K562 (cell line): Measurements from ENCODE around the gene PDZRN3. TPM values are rescaled to one million over a fixed set of nuclear protein-coding genes. Genes with fewer than 3 reads are reported as not detected.

Experiments
- ATAC-seq: fragments of 200-7000 bp; cut with Tn5 transposase; 3 replicates; pipeline ENCODE4 v1.9.1; 2020; ENCODE audit warnings: moderate library complexity
- BruUV-seq: library from RNA; stranded (reverse); fragments of 400-500 nt; replicated peaks from 2 replicates; lab custom pipeline; 2021; lab: Mats Ljungman, UMichigan
- CTCF ChIA-PET: fragments of 300-600 bp; formaldehyde crosslinking; extraction: SDS; loops from one replicate; lab custom pipeline; 2021; ENCODE audit warnings: low intra/inter-chr PET ratio; lab: Yijun Ruan, JAX
- POLR2A ChIA-PET: fragments of 300-600, 350-650 bp; sonication (Branson Sonifier 250); formaldehyde crosslinking; extraction: SDS; loops from one replicate; lab custom pipeline; 2021; ENCODE audit warnings: antibody characterized with exemption, inconsistent platforms; lab: Yijun Ruan, JAX
- DNase-seq, 4 experiments: peaks; one replicate each; pipeline versions ENCODE4 v3.0.0 to v3.0.0-alpha.2; 2011 to 2018; ENCODE audit warnings: low spot score in 3 of 4, mixed read lengths in 3 of 4; ENCODE audit errors: extremely low read depth in 1 of 4
- FAIRE-seq: peaks from 2 replicates; lab custom pipeline; 2011; peaks lifted over from hg19 to GRCh38; lab: Jason Lieb, UNC
- H2AFZ ChIP-seq: 2 replicates; pipeline ENCODE4 v1.6.0; 2011; ENCODE audit warnings: low read depth, low read length, control low read depth, inconsistent platforms
- H3K27ac ChIP-seq: fragments of 200-600 bp; 3 replicates; pipeline ENCODE4 v1.8.0; 2011; ENCODE audit warnings: low read depth, mild to moderate bottlenecking, control low read depth, inconsistent platforms, low read length, moderate library complexity, mixed read lengths; ENCODE audit errors: extremely low read depth
- H3K27me3 ChIP-seq, 2 experiments: fragments of 300-600 bp in 1 of 2; 2 replicates in 1 of 2; 3 replicates in 1 of 2; pipeline versions ENCODE4 v1.6.0 to v1.8.0; 2011; ENCODE audit warnings: inconsistent platforms in 2 of 2, low read length in 2 of 2, mild to moderate bottlenecking in 1 of 2, mixed read lengths in 1 of 2, moderate library complexity in 1 of 2; ENCODE audit not compliant: control insufficient read depth in 2 of 2, insufficient read depth in 2 of 2
- H3K36me3 ChIP-seq: fragments of 300-600 bp; 3 replicates; pipeline ENCODE4 v1.8.0; 2011; ENCODE audit warnings: mild to moderate bottlenecking, low read length, inconsistent platforms; ENCODE audit not compliant: control insufficient read depth, insufficient read depth
- H3K4me1 ChIP-seq, 2 experiments: fragments of 200-600 bp in 1 of 2; replicated peaks in 1 of 2; 2 replicates in 1 of 2; 3 replicates in 1 of 2; pipeline versions ENCODE4 v1.5.1 to v1.8.0; 2011; ENCODE audit warnings: inconsistent platforms in 2 of 2, low read length in 2 of 2, mild to moderate bottlenecking in 1 of 2, mixed read lengths in 1 of 2, moderate library complexity in 1 of 2; ENCODE audit not compliant: control insufficient read depth in 2 of 2, insufficient read depth in 2 of 2
- H3K4me2 ChIP-seq: 2 replicates; pipeline ENCODE4 v1.6.1; 2011; ENCODE audit warnings: low read length, control low read depth, inconsistent platforms, mixed read lengths; ENCODE audit not compliant: insufficient read depth
- H3K4me3 ChIP-seq: fragments of 200-600 bp; sonication (generic), shearing (Covaris generic); 2 replicates; pipeline ENCODE4 v1.5.1; 2016; ENCODE audit warnings: control low read depth, inconsistent platforms
- H3K79me2 ChIP-seq: fragments of 200-600 bp; 3 replicates; pipeline ENCODE4 v1.8.0; 2011; ENCODE audit warnings: low read length, inconsistent platforms; ENCODE audit not compliant: control insufficient read depth, insufficient read depth
- H3K9ac ChIP-seq, 2 experiments: 2 replicates each; pipeline versions ENCODE4 v1.6.0 to v1.6.1; 2011; ENCODE audit warnings: low read depth in 2 of 2, low read length in 2 of 2, control low read depth in 1 of 2, inconsistent platforms in 1 of 2, mild to moderate bottlenecking in 1 of 2, mixed read lengths in 1 of 2; ENCODE audit not compliant: insufficient read depth in 1 of 2
- H3K9me1 ChIP-seq: one replicate; pipeline ENCODE4 v1.6.0; 2011; ENCODE audit warnings: inconsistent platforms, mild to moderate bottlenecking, low read length, moderate library complexity; ENCODE audit not compliant: control insufficient read depth, insufficient read depth
- H3K9me3 ChIP-seq: replicated peaks from 2 replicates; pipeline ENCODE4 v1.5.1; 2011; ENCODE audit warnings: low read depth, low read length, inconsistent platforms; ENCODE audit not compliant: control insufficient read depth, insufficient read depth
- H4K20me1 ChIP-seq: replicated peaks from 2 replicates; pipeline ENCODE4 v1.6.1; 2011; ENCODE audit warnings: low read length, inconsistent platforms, mixed read lengths; ENCODE audit not compliant: control insufficient read depth, insufficient read depth
- PTBP1 ChIP-seq: fragments of 200-400 bp; formaldehyde crosslinking; IDR thresholded peaks from 2 replicates; pipeline ENCODE4 v1.6.1; 2017; ENCODE audit warnings: low read depth, low read length
- RAD21 ChIP-seq, 2 experiments: fragments of 250-450 bp in 1 of 2; fragments of 450-650 bp in 1 of 2; sonication (Bioruptor Pico) in 1 of 2; formaldehyde crosslinking in 1 of 2; IDR thresholded peaks in 1 of 2; conservative IDR thresholded peaks in 1 of 2; 2 replicates each; pipeline versions ENCODE4 v1.4.0 to v1.8.0; 2020 to 2022; ENCODE audit warnings: mild to moderate bottlenecking in 2 of 2, moderate library complexity in 1 of 2
- SMC3 ChIP-seq: conservative IDR thresholded peaks from 2 replicates; pipeline ENCODE4 v1.6.1; 2011; ENCODE audit warnings: low read depth, low read length, improper control_type of control experiment; ENCODE audit not compliant: insufficient read depth
- STAG1 ChIP-seq: sonication (generic); formaldehyde crosslinking; IDR thresholded peaks from 2 replicates; pipeline ENCODE4 v1.5.0; 2020; ENCODE audit warnings: missing genetic modification reagents, borderline replicate concordance
- ZC3H8 ChIP-seq: fragments of 450-650 bp; IDR thresholded peaks from 2 replicates; pipeline ENCODE4 v1.6.1; 2017
- WGBS: fragments of 100-300 bp; shearing (Covaris generic); methylation state at CpG from one replicate; pipeline ENCODE4 v1.1.6; 2016; ENCODE audit warnings: low coverage, mixed read lengths; ENCODE audit not compliant: insufficient coverage; ENCODE audit errors: missing lambda C conversion rate; 5-methylcytosine and 5-hydroxymethylcytosine counted together
- in situ Hi-C: fragments of 300-500 bp; cut with MboI; formaldehyde crosslinking; loops from 4 replicates; pipeline ENCODE4 v1.15.0; 2018; ENCODE audit warnings: inconsistent platforms, mixed read lengths
- intact Hi-C: fragments of 100-400 bp; cut with micrococcal nuclease; formaldehyde crosslinking; loops from 2 replicates; pipeline ENCODE4 v1.14.2; 2022
- polyA plus RNA-seq, 8 experiments: library from polyadenylated mRNA; depleted of rRNA in 4 of 8; stranded (reverse) in 5 of 8; unstranded in 3 of 8; fragments of >200 nt; fragmentation: Nextera tagmentation in 2 of 8; fragmentation: Illumina TruSeq in 1 of 8; extraction: Ambion mirVana in 2 of 8; extraction: Trizol in 1 of 8; gene quantifications; 2 replicates each; pipeline versions ENCODE4 v1.2.1 to v1.2.3, GENCODE V29; 2011 to 2014; ENCODE audit warnings: inconsistent platforms in 1 of 8, missing spikeins in 1 of 8
- total RNA-seq, 7 experiments: library from RNA; depleted of rRNA in 6 of 7; stranded (reverse); fragments of >200 nt in 6 of 7; fragmentation: Illumina TruSeq in 2 of 7; extraction: Trizol in 2 of 7; gene quantifications; 2 replicates each; pipeline versions ENCODE4 v1.2.1 to v1.2.3, GENCODE V29; 2011 to 2021; ENCODE audit warnings: low replicate concordance in 1 of 7
- TF ChIP-seq, protein P1 (sequence below), 2 experiments: fragments of 450-650 bp; formaldehyde crosslinking in 1 of 2; IDR thresholded peaks; 2 replicates each; pipeline versions ENCODE4 v1.4.0 to v1.6.1; 2014 to 2020; ENCODE audit warnings: mild to moderate bottlenecking in 2 of 2, borderline replicate concordance in 1 of 2, low read depth in 1 of 2
- TF ChIP-seq, protein P2 (sequence below), 3 experiments: IDR thresholded peaks in 2 of 3; conservative IDR thresholded peaks in 1 of 3; 2 replicates each; pipeline ENCODE4 v1.5.1; 2011 to 2012; ENCODE audit warnings: low read length in 3 of 3, mild to moderate bottlenecking in 3 of 3, control low read depth in 2 of 3, improper control_type of control experiment in 1 of 3, inconsistent platforms in 1 of 3, low read depth in 1 of 3, mixed read lengths in 1 of 3, moderate library complexity in 1 of 3; ENCODE audit not compliant: insufficient read depth in 2 of 3

PDZRN3 gene
- total and polyA plus RNA-seq, 9 of the 15 experiments (the other 6 are each of a cell fraction or from before 2014, with no cell fraction given), result 0.16 TPM; not detected in 8

DNA sequence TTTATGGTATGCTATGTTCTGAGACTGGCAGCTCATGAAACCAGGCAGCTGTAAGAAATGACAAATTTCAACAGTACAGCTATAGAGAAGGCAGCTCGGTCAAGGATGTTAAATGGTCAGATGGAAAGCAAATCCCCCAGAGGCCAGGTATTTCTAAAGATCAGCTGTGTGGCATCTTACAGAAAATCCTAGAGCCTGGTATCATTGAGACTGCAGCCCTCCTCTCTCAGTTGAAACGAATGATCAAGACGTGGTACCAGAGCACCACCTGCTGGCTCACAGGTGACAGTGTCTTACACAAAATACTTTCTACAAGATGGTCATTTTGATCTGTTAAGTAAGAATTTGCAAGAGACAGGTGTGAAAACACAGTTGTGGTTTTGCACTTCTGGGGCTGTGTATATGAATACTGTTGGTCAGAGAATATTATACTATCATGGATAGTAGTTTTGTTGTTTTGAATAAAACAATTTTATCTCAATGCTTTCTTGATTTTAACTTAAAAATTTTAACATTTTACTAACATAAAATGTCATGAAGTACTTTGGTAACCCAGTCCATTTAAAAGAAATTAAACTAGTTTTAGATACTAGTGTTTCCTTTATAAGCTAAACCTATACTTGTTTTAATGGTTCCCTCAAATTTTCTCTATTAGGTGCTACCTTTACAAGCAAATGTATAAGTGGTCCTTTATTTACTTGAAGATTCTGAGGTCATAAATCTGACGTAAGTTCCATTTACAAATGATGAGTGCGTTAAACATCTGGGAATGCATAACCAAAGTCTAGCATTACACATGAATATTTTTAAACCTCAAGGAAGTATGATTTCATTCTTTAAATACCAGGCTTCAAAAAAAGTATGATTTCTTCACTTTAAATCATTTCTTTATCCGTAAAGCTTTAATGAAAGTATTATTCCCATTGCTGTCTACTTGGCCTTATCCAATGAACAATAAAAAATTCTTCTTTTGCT is 121.8 kb downstream of the PDZRN3 start:
- Histone ChIP-seq H3K4me1 (no peaks in the 10 kb centered on the region), H4K20me1 (no peaks in the 10 kb centered on the region), H3K4me3 (no peak overlapping the region), H3K9ac (no peak overlapping the region), H3K27ac (no peak overlapping the region), H3K27me3 (peaks cover 0 to 4% of the 10 kb centered on the region in 2 experiments; a peak in 1 of 5 replicates), H3K9me1 (no peaks in the 10 kb centered on the region), H3K4me2 (no peak overlapping the region), H3K36me3 (no peaks in the 10 kb centered on the region), H3K79me2 (no peaks in the 10 kb centered on the region), H2AFZ (no peak overlapping the region), H3K9me3 (no peaks in the 10 kb centered on the region)
- in situ Hi-C loops, result loop anchor here (10.0 kb wide), 1 partner anchor 398 kb away; no protein-coding TSS in a partner anchor
- POLR2A ChIA-PET, result no interaction called here
- CTCF ChIA-PET, result interaction anchor here (0.7 to 1.4 kb wide), 2 partner anchors 400 to 402 kb away, joined by 3 to 13 read pairs; no protein-coding TSS in a partner anchor
- BruUV-seq, result no TSS peak
- DNase-seq, result peak; percentile 44 to 61 (median 55)
- FAIRE-seq, result peak; percentile 83
- TF ChIP-seq, protein P1, sequence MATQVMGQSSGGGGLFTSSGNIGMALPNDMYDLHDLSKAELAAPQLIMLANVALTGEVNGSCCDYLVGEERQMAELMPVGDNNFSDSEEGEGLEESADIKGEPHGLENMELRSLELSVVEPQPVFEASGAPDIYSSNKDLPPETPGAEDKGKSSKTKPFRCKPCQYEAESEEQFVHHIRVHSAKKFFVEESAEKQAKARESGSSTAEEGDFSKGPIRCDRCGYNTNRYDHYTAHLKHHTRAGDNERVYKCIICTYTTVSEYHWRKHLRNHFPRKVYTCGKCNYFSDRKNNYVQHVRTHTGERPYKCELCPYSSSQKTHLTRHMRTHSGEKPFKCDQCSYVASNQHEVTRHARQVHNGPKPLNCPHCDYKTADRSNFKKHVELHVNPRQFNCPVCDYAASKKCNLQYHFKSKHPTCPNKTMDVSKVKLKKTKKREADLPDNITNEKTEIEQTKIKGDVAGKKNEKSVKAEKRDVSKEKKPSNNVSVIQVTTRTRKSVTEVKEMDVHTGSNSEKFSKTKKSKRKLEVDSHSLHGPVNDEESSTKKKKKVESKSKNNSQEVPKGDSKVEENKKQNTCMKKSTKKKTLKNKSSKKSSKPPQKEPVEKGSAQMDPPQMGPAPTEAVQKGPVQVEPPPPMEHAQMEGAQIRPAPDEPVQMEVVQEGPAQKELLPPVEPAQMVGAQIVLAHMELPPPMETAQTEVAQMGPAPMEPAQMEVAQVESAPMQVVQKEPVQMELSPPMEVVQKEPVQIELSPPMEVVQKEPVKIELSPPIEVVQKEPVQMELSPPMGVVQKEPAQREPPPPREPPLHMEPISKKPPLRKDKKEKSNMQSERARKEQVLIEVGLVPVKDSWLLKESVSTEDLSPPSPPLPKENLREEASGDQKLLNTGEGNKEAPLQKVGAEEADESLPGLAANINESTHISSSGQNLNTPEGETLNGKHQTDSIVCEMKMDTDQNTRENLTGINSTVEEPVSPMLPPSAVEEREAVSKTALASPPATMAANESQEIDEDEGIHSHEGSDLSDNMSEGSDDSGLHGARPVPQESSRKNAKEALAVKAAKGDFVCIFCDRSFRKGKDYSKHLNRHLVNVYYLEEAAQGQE (IDR thresholded peaks at IDR 0.05; ENCODE audit: borderline replicate concordance), result peak; percentile 56; the same call in 1 of the 2 replicates
- TF ChIP-seq, protein P1 (CRISPR knock-in tag; IDR thresholded peaks at IDR 0.05; ENCODE audit: low read depth), result no peak
- TF ChIP-seq STAG1 (CRISPR knock-in tag) (peak; percentile 48; the same call in 1 of the 2 replicates), RAD21 (CRISPR knock-in tag; conservative IDR thresholded peaks at IDR 0.05 in 1 of 2, IDR thresholded peaks at IDR 0.05 in 1 of 2) (peak; percentile 55 to 73), SMC3 (peak; percentile 61), ZC3H8 (no peak), PTBP1 (no peak)
- TF ChIP-seq, protein P2, sequence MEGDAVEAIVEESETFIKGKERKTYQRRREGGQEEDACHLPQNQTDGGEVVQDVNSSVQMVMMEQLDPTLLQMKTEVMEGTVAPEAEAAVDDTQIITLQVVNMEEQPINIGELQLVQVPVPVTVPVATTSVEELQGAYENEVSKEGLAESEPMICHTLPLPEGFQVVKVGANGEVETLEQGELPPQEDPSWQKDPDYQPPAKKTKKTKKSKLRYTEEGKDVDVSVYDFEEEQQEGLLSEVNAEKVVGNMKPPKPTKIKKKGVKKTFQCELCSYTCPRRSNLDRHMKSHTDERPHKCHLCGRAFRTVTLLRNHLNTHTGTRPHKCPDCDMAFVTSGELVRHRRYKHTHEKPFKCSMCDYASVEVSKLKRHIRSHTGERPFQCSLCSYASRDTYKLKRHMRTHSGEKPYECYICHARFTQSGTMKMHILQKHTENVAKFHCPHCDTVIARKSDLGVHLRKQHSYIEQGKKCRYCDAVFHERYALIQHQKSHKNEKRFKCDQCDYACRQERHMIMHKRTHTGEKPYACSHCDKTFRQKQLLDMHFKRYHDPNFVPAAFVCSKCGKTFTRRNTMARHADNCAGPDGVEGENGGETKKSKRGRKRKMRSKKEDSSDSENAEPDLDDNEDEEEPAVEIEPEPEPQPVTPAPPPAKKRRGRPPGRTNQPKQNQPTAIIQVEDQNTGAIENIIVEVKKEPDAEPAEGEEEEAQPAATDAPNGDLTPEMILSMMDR (IDR thresholded peaks at IDR 0.05 in 2 of 3, conservative IDR thresholded peaks at IDR 0.05 in 1 of 3; ENCODE audit: insufficient read depth in 2 of 3, low read depth in 1 of 3, low read length in 3 of 3), result peak; percentile 57 to 72 (median 69)
- peak; percentile 71; the same call in 1 of the 3 replicates for ATAC-seq
- WGBS, result 0% methylated on average over 6 of the region's 6 CpGs
- intact Hi-C loops, result loop anchor here (2.0 kb wide), 1 partner anchor 402 kb away; no protein-coding TSS in a partner anchor
